ENCODE measurements around the gene XDH. TPM values are rescaled to one million over a fixed set of nuclear protein-coding genes. Genes with fewer than 3 reads are reported as not detected.

The XDH gene
- total and polyA plus RNA-seq, 8 donors, result 0.05 to 2.1 (median 0.25) TPM

DNA sequence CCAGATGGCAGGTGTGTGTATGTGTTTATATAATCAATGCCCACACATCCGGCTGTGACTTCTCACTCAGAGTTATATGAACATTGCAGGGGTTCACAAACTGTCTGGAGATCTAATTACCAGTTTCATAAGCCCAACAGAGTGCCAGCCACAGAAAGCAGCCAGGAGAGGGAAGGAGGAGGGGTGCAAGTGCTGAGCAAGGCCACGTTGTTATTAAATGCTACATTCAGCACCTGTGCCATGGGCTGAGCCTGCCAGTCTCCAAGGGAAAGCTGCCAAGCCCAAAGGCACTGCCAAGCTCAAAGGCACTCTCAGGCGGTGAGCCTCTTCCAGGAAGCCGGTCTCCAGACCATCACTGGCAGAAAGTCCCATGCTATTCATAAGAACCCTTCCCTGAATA is 17.4 kb downstream of the XDH start:
- no peaks in the 10 kb centered on the region for H3K27me3 ChIP-seq
- no peaks in the 10 kb centered on the region for H3K36me3 ChIP-seq
- ATAC-seq (no peak), DNase-seq (no peak)
- H3K4me1 ChIP-seq, result no peaks in the 10 kb centered on the region
- no peak overlapping the region for H3K27ac ChIP-seq
- TF ChIP-seq, protein P1, sequence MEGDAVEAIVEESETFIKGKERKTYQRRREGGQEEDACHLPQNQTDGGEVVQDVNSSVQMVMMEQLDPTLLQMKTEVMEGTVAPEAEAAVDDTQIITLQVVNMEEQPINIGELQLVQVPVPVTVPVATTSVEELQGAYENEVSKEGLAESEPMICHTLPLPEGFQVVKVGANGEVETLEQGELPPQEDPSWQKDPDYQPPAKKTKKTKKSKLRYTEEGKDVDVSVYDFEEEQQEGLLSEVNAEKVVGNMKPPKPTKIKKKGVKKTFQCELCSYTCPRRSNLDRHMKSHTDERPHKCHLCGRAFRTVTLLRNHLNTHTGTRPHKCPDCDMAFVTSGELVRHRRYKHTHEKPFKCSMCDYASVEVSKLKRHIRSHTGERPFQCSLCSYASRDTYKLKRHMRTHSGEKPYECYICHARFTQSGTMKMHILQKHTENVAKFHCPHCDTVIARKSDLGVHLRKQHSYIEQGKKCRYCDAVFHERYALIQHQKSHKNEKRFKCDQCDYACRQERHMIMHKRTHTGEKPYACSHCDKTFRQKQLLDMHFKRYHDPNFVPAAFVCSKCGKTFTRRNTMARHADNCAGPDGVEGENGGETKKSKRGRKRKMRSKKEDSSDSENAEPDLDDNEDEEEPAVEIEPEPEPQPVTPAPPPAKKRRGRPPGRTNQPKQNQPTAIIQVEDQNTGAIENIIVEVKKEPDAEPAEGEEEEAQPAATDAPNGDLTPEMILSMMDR (IDR thresholded peaks at IDR 0.05), result no peak
- intact Hi-C loops (cut with DNase I), result no loop called here
- H3K9me3 ChIP-seq, result no peaks in the 10 kb centered on the region
- H3K4me3 ChIP-seq, result no peak overlapping the region

DNA sequence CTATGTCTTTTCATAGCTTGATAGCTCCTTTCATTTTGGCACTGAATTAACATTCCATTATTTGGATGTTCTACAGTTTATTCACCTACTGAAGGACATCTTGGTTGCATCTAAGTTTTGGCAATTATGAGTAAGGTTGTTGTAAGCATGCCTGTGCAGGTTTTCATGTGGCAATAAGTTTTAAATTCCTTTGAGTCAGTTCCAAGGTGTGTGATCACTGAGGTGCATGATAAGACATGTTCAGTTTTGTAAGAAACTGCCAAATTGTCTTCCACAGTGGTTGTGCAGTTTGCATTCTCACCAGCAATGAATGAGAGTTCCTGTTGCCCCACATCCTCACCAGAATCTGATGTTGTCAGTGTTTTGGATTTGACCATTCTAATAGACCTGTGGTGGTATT is 24.2 kb downstream of the XDH start:
- no peaks in the 10 kb centered on the region for H3K9me3 ChIP-seq
- DNase-seq (no peak), ATAC-seq (no peak)
- H3K4me3 ChIP-seq, result no peak overlapping the region
- intact Hi-C loops (cut with DNase I), result no loop called here
- no peak overlapping the region for H3K27ac ChIP-seq
- no peaks in the 10 kb centered on the region for H3K36me3 ChIP-seq
- H3K4me1 ChIP-seq, result no peaks in the 10 kb centered on the region
- TF ChIP-seq, protein P1 (IDR thresholded peaks at IDR 0.05), result no peak
- no peaks in the 10 kb centered on the region for H3K27me3 ChIP-seq

DNA sequence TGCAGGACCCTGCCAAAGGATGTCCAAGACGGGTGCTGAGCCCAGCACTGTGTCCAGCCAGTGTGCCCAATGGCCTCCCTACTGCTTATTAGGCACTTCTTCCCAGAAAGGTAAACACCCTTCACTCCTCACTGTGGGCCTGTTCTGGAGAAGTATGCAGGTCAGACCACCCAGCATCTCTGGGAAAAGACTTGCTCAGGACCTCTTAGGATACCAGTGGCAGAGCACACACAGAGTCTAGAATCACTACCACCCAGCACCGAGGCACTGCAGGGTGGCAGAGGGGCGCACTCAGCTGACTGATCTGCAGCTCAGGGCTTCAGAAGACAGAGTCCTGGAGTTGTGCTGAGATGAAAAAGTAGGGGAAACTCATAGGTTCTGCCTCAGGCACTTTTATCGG is 25.8 kb downstream of the XDH start:
- DNase-seq (no peak), ATAC-seq (no peak)
- no peaks in the 10 kb centered on the region for H3K9me3 ChIP-seq
- H3K36me3 ChIP-seq, result no peaks in the 10 kb centered on the region
- H3K27ac ChIP-seq, result no peak overlapping the region
- H3K4me1 ChIP-seq, result peaks cover 0 to 4% of the 10 kb centered on the region in 2 donors
- intact Hi-C loops (cut with DNase I), result no loop called here
- H3K27me3 ChIP-seq, result no peaks in the 10 kb centered on the region
- H3K4me3 ChIP-seq, result no peak overlapping the region
- TF ChIP-seq, protein P1 (IDR thresholded peaks at IDR 0.05), result no peak

DNA sequence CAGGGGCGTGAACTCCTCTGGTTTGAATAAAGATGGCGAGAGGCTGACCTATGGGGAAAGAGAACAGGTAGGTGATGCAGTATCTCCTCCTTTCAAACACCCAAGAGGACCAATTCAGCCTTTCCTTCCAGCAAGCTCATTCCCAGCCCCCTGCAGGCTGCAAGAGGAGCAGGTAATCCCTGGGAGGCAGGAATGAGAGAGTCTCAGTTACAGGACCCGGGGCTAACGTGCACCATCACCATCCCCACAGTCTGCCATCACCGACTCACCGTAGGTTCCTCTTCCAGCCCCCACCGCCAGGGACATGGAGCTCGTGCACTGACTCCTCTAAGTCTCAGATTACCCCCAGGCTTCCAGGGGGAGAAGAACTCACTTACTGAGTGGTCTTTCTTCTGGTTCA is 26.7 kb downstream of the XDH start:
- Histone ChIP-seq H3K4me1 (peaks cover 0 to 4% of the 10 kb centered on the region in 2 donors), H3K9me3 (no peaks in the 10 kb centered on the region), H3K4me3 (no peak overlapping the region), H3K27ac (no peak overlapping the region), H3K27me3 (no peaks in the 10 kb centered on the region), H3K36me3 (no peaks in the 10 kb centered on the region)
- TF ChIP-seq, protein P1 (IDR thresholded peaks at IDR 0.05), result no peak
- ATAC-seq (no peak), DNase-seq (no peak)
- intact Hi-C loops (cut with DNase I), result no loop called here

DNA sequence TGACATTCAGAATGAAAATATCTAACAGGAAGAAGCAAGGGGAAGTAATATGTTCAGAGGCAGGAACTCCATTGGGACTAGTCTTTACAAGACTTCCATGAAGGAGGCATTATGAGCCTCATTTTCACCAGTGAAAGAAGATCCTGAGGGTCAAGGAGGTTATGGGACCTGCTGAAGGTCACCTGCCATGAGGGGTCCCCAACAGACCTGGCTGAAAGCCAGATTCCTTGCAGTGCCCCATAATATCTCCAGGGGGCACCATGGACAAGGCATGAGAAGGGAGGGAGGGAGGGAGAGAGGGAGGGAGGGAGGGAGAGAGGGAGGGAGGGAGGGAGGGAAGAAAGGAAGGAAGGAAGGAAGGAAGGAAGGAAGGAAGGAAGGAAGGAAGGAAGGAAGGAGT is 27.9 kb downstream of the XDH start:
- TF ChIP-seq, protein P1 (IDR thresholded peaks at IDR 0.05), result no peak
- no peak for DNase-seq
- ATAC-seq, result no peak
- intact Hi-C loops (cut with DNase I), result no loop called here
- Histone ChIP-seq H3K4me1 (peaks cover 0 to 4% of the 10 kb centered on the region in 2 donors), H3K4me3 (no peak overlapping the region), H3K27me3 (no peaks in the 10 kb centered on the region), H3K9me3 (no peaks in the 10 kb centered on the region), H3K36me3 (no peaks in the 10 kb centered on the region), H3K27ac (no peak overlapping the region)

Data from left lung (tissue), 10 donors.